ENCODE measurements around the gene COPS6.
A peak's percentile ranks its signal among the peaks of the same experiment; 100 is the strongest.

DNA sequence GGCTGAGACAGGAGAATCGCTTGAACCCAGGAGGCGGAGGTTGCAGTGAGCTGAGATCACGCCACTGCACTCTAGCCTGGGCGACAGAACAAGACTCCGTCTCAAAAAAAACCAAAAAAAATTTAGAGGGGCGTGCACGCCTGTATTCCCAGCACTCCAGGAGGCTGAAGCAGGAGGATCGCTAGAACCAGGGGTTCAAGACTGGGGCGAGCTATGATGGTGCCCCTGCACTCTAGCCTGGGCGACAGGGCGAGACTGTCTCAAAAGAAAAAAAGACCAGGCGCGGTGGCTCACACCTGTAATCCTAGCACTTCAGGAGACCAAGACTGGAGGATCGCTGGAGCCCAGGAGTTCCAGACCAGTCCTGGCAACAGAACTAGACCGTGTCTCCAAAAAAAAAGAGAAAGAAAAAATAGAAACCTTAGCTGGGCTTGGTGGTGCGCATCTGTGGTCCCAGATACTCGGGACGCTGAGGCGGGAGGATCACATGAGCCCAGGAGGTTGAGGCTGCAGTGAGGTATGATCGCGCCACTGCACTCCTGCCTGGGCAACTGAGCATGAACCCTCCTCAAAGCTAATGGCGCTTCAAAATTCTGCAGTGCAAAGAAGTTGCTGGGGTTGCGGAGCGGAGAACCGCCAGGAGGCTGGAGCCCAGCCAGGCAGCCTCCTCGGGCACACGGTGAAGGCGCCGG, 37.6 kb downstream of the COPS6 start:
- TF ChIP-seq, protein P1, sequence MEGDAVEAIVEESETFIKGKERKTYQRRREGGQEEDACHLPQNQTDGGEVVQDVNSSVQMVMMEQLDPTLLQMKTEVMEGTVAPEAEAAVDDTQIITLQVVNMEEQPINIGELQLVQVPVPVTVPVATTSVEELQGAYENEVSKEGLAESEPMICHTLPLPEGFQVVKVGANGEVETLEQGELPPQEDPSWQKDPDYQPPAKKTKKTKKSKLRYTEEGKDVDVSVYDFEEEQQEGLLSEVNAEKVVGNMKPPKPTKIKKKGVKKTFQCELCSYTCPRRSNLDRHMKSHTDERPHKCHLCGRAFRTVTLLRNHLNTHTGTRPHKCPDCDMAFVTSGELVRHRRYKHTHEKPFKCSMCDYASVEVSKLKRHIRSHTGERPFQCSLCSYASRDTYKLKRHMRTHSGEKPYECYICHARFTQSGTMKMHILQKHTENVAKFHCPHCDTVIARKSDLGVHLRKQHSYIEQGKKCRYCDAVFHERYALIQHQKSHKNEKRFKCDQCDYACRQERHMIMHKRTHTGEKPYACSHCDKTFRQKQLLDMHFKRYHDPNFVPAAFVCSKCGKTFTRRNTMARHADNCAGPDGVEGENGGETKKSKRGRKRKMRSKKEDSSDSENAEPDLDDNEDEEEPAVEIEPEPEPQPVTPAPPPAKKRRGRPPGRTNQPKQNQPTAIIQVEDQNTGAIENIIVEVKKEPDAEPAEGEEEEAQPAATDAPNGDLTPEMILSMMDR (IDR thresholded peaks at IDR 0.05): peak in 1 of 4 experiments; percentile 13
- TF ChIP-seq POLR2A (IDR thresholded peaks at IDR 0.05): no peak
